HG03175 (cell line): ENCODE results near the gene C1orf21.

Source experiments
- ATAC-seq: cut with Tn5 transposase; IDR thresholded peaks from one replicate; pipeline ENCODE4 v1.9.1; 2021; ENCODE audit warnings: mild to moderate bottlenecking, moderate library complexity; ENCODE audit not compliant: unreplicated experiment

The C1orf21 gene

DNA sequence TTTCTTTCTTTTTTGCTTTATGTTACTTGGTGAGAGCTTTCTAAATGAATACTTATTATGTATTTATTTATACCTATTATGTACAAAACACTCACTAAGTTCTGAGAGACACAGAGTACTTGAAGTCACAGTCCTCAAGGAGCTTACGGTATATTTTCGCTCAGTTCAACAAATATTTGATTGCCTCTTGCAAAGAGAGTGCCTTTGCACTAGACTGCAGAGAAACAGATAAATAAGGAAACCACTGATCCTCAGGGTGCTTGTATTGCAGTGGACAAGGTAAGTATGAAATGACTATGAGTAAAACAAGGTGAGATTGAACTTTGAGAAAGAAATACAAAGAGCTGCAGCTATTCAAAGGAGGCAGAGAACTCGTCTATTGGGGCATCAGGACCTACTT lies 123.3 kb downstream of the C1orf21 start:
- ATAC-seq: no peak

GRCh38 chr1:184512724-184513123 lies 125.9 kb downstream of the C1orf21 start:
- ATAC-seq: no peak

GRCh38 chr1:184513421-184513820 lies 126.6 kb downstream of the C1orf21 start:
- no peak for ATAC-seq

DNA sequence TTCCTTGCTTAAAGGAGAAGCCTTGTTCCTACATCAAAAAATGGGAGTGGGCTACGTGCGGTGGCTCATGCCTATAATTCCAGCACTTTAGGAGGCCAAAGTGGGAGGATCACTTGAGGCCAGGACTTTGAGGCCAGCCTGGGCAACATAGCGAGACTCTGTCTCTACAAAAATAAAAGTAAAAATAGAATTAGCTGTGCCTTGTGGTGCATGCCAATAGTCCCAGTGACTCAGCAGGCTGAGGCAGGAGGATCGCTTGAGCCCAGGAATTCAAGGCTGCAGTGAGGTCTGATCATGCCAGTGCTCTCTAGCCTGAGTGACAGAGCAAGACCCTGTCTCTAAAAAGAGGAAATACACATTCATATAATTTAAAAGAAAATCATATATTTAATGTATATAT lies 127.1 kb downstream of the C1orf21 start:
- ATAC-seq: no peak

GRCh38 chr1:184514447-184514846 lies 127.6 kb downstream of the C1orf21 start:
- ATAC-seq: no peak

DNA sequence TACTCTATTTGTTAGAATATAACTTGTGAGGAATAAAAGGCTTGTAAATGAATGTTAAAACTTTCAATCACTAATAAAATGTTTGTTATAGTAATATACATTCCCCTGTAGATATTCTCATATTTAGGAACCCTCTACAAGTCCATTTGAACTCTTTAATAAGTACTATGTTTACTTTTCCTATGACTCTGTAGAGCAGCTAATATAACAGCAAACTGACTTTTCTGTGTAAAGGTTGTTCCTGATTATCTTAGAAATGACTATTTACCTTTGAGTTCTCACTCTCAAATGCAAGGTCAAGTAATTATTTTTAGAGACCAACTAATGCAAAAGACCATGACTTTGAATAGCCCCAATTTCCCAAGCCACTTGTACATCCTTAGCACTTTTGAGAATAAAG lies 130.3 kb downstream of the C1orf21 start:
- ATAC-seq: no peak

DNA sequence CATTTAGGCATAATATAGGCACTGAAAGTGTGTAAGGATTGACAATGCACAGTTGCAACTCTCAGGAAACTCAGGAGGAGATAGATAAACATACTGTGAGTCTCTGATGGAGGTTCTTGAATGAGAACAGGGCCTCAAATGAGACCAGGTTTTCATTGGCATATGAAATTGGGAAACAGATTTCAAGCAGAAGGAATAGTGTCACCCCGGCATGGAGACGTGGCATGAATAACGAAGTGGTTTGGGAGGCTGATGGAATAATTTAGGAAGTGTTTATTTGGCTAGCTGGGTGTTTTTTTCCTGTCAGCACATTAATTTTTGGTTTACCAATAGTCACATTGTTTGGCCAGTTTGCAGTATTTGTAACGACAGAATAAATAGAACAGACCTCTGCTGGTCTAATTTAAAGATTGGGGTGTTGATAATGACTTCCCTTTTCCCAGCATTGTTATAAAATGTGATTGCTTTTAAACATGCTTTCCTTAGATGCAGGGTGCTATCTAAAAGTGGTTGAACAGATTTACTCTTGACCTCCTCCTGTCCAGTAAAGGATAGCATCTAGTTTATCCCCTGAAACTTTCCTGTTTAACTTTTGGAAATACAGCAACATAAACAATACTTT lies 132.0 kb downstream of the C1orf21 start:
- no peak for ATAC-seq

DNA sequence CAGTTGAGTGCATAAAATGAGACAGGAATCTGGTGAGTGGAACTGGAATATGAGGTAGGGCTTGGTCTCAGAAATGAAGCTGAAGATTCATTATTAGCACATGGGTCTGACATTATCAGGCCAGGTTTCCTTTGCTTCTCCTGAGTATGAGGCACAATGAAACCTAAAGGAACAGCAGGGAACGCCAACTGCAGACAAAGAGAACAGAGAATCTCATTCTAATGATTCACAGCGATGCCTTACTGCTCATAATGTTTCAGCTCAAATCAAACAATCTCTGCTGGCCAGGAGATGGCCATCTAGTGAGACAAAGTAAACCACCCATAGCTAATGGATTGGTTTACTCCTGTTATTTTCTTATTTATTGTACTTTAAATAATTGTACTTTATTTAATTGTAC lies 133.5 kb downstream of the C1orf21 start:
- ATAC-seq: no peak

- no peak for ATAC-seq
These were observed 137.4 kb downstream of the C1orf21 start for GRCh38 chr1:184524248-184524647.

DNA sequence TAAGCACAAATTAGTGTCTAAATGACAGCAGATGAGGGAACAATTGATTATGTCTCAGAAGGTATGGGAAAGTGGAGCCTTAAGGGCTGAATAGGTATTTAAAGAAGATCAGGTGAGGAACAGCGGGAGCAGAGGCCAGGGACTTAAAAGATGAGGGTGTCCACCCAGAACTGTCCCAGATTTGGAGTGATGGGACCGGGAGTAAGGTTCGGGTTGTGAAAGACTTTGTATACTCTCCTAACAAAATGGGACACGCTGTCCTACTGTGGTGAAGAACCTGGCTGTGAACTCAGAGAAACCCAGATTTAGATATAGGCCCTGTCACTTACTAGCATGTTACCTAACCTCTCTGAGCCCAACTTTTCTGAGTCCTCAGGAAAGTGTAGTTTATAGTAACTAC lies 140.6 kb downstream of the C1orf21 start:
- ATAC-seq: no peak

DNA sequence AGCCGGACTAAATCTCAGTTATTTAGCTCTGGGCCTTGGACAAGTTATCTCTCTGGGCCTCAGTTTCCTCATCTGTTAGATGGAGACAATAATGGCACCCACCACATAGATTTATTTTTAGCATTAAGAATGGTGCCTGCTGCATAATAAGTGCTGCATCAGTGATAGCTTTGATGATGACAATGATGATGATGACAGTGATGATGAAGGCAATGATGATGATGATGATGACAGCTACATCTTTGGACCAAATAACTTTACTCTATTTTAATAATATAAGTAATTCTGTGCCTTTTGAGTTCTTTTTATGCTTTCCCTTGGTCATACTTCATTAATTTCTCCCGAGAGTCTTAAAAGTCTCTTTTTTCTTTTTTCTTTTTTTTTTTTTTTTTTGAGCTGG lies 143.4 kb downstream of the C1orf21 start:
- no peak for ATAC-seq

GRCh38 chr1:184531296-184531695 lies 144.5 kb downstream of the C1orf21 start:
- ATAC-seq: no peak

GRCh38 chr1:184532199-184532598 lies 145.4 kb downstream of the C1orf21 start:
- no peak for ATAC-seq

DNA sequence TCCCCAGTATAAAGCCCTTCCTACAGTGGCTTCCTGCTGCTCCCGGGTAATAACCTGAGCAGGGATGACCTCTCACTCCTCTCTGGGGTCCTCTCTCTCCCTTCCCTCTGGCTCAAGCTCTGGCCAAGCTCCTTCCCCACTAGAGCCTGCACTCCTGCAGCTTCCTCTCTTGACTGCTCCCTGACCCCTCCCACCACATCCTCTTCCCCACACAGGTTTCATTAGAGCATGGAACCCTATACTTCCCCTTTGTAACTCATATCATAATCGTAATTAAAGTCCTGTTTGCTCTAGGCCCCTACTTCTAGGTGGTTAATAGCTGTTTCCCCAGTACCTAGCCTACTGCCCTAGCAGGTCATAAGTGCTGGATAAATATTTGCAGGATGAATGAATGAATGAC lies 146.2 kb downstream of the C1orf21 start:
- no peak for ATAC-seq

DNA sequence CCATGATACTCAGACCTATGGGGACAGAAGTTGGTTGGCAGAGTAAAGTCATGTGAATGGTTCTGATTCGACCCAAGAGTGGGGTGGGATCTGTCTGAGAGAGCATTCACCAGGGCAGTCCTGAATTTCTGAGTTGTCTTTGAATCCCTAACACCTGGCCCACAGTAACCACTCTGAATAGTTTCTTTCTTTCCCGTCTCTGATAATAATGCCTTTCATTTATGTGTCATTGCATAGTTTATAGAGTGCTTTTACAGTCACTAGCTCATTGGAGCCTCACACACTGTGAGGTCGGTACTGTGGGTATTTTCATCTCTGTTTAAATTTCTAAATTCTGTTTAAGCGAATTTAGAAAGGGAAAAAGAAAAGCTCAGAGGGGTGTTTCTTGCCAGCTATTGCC lies 147.1 kb downstream of the C1orf21 start:
- no peak for ATAC-seq

DNA sequence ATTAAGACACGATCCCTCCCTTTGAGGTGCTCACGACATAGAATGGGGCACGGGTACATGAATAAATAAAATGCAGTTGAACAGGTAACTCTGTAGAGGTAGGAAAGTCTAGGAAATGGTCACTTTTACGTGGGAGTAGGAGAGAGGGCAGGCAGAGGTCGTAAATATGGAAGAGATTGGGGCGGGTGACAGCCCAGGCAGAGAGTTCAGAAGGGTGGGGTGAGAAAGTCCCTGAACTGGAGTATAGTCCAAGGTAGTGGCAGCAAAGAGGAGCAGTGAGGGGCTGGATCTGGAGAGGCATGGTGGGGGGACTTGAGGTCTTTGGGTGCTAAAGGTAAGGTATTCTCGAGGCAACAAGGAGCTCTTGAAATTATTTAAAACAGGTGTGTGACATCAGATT lies 147.9 kb downstream of the C1orf21 start:
- no peak for ATAC-seq

GRCh38 chr1:184535191-184535970 lies 148.6 kb downstream of the C1orf21 start:
- no peak for ATAC-seq

DNA sequence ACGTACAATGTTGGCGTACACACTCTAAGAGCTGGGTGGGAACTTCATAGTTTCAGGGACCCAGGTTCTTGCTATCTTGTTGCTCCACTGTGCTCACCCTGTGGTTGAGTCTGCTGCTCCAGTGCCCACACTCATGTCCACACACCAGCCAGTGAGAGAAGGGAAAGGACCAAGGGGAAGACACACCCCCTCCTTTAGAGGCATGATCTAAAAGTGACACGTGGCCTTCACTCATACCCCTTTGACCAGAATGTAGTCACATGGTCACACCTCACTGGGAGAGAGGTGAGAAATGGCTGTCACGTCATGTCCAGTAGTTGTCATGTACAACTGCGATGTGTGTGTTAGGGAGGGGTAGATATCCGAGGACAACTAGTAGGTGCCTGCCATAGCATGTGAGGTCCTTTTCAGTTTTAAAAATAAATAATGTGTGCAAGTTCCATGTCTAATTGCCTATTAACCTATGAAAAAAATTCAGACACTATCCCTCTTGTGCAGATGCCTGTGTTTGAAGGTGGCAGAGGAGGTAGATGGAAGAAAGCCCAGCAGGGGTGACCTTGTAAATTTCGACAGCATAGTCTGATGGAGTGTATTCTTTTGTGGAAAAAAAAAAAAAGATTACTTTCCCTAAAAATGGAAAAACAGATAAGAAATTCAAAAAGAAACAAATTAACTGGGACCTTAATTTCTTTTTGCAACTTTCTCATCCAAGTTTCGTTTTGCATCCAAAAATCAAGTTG lies 149.6 kb downstream of the C1orf21 start:
- ATAC-seq: no peak

- ATAC-seq: no peak
These were observed 152.8 kb downstream of the C1orf21 start for GRCh38 chr1:184539580-184539979.

GRCh38 chr1:184541537-184542152 lies 154.8 kb downstream of the C1orf21 start:
- no peak for ATAC-seq

DNA sequence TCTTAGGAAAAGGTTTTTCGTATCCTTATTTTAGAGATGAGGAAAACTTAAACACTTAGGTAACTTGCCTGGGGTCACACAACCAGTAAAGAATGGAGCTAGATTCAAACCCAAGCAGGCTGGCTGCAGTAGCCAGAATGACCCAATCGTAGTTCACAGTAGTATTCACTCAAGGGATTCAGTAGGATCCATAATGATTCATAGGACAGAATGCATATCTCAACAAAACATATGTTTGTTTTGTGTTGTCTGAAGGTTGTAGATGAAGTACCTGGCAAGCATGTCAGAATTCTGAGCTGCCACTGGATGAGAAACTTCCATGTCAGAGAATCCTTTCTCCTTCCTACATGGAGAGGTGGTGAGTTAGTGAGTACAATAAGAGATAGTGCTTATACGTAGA lies 155.5 kb downstream of the C1orf21 start:
- no peak for ATAC-seq

GRCh38 chr1:184545601-184546000 lies 158.8 kb downstream of the C1orf21 start:
- ATAC-seq: no peak
